HG03442 (cell line): ENCODE measurements around the gene ZBTB44.
"Not testable (repeated sequence)": the region's sequence is repeated elsewhere in the genome, so short reads cannot be mapped to it uniquely, and the experiment has no call there.

Experiments
- ATAC-seq: cut with Tn5 transposase; IDR thresholded peaks from one replicate; pipeline ENCODE4 v1.9.1; 2021; ENCODE audit warnings: mild to moderate bottlenecking, moderate library complexity; ENCODE audit not compliant: unreplicated experiment

ZBTB44 gene

GRCh38 chr11:130314750-130315285, at the start of gene ZBTB44:
TSS of gene ZBTB44 (minus strand) at chr11:130314917. CDS start at chr11:130261873, 53,044 bp downstream.
- ATAC-seq, result peak; percentile 58

DNA sequence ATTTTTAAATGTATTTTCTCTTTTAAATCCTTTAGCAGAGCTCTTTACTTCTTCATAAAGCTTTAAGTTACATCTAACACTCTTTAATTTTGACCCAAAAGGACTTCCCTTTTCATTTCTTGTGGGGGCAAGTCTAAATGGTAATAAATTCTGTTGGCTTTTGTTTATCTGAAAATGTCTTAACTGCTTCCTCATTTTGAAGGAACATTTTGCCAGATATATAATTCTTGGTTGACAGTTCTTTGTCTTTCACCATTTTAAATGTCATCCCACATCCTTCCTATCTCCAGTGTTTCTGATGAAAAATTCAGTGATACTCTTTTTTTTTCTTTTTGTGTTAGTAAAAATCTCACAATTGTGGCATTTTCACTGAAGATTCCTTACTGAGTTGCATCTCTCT, 44.7 kb upstream of the ZBTB44 start:
- ATAC-seq, result no peak

GRCh38 chr11:130358398-130358797, 43.7 kb upstream of the ZBTB44 start:
- ATAC-seq, result no peak

DNA sequence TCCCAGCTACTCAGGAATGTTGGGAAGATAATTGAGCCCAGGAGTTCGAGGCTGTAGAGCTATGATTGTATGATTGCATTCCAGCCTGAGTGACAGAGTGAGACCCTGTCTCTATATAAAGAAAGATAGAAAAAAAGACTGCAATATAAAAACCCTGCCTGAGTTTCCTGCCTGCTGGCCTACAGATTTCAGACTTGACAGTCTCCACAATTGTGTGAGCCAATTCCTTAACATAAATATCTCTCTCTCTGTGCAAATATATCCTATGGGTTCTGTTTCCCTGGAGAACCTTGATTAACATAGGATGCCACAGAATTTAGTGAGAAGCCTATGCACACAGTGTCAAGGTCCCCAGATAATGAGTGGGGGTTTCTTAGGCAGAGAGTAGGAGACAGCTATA, 32.5 kb upstream of the ZBTB44 start:
- no peak for ATAC-seq

GRCh38 chr11:130344841-130345240, 30.1 kb upstream of the ZBTB44 start:
- no peak for ATAC-seq

DNA sequence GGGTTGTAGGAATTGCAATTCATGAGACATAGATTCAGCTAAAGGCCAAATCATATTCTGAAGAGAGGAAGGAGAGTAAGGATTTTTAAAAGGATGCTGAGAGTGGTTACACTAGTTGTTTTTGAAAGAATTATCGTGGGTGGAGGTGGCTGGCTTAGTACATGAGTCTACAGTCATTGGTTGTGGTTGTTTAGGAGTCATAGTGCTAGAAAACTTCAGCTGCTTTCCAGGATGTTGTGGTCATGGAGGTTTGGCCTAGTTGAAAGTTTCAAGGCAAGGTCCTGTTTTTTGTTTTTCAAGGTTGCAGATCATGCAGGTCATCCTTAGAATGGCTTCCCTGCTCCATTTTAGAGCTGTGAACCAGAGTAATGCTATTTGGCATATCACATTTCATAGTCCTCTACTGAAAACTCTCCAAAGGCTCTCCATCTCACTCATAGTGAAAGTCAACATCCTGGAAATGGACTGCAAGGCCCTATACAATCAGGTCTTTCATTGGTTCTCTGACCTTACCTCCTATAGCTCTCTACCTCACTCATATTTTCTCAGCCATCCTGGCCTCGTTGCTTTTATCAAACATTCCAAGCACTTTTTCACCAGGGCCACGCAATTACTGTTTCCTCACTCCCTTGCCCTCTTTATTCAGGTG, 26.1 kb upstream of the ZBTB44 start:
- ATAC-seq, result no peak

GRCh38 chr11:130338667-130339066, 23.9 kb upstream of the ZBTB44 start:
- no peak for ATAC-seq

- no peak for ATAC-seq
These were observed 22.8 kb upstream of the ZBTB44 start for GRCh38 chr11:130337281-130338089.

GRCh38 chr11:130331397-130331796, 16.7 kb upstream of the ZBTB44 start:
- ATAC-seq, result not testable (repeated sequence)

DNA sequence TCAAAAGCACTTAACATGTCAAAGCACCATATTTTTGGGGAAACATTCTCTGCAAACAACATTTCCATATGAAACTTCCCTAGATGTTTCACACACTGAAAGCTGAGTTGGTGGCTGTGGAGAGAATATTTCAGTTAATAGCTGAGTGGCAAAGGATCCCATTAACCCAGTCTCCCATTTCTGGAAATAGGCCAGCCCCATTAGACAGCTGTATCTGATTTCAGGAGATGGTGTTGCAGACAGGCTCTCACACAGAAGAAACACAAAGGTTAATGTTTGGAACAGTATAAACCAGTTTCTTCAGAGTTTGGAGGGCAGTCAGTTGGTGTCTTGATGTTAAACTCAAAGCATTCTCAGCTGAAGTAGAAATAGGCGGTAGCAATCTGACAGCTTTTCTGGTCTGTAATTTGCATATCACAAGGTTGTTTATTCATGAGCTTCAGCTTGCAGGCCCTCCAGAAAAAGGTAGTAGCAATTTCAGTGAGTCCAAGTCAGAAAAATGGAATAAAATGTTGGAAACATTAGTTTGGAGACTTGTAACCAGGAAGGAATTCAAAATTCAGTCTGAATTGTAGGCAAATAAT, 15.5 kb upstream of the ZBTB44 start:
- ATAC-seq, result no peak

- ATAC-seq, result no peak
These were observed 13.7 kb upstream of the ZBTB44 start for GRCh38 chr11:130328420-130328819.

GRCh38 chr11:130327716-130328115, 13.0 kb upstream of the ZBTB44 start:
- ATAC-seq, result no peak

DNA sequence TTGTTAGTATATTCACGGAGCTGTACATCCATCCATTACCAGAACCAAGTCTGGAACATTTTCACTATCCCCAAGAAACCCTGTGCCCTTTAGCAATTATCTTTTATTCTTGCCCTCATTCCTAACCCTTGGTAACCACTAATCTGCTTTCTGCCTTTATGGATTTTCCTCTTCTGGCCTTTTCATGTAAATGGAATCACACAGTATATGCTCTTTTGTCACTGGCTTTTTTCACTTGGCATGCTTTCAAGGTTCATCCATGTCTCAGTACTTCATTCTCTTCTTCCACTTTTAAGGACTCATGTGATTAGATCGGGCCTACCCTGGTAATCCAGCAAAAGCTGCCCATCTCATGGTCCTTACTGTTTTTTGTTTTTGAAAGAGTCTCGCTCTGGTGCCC, 11.0 kb upstream of the ZBTB44 start:
- ATAC-seq, result no peak

GRCh38 chr11:130323452-130324450, 9.0 kb upstream of the ZBTB44 start:
- ATAC-seq, result no peak

- no peak for ATAC-seq
These were observed 7.4 kb upstream of the ZBTB44 start for GRCh38 chr11:130322126-130322525.

DNA sequence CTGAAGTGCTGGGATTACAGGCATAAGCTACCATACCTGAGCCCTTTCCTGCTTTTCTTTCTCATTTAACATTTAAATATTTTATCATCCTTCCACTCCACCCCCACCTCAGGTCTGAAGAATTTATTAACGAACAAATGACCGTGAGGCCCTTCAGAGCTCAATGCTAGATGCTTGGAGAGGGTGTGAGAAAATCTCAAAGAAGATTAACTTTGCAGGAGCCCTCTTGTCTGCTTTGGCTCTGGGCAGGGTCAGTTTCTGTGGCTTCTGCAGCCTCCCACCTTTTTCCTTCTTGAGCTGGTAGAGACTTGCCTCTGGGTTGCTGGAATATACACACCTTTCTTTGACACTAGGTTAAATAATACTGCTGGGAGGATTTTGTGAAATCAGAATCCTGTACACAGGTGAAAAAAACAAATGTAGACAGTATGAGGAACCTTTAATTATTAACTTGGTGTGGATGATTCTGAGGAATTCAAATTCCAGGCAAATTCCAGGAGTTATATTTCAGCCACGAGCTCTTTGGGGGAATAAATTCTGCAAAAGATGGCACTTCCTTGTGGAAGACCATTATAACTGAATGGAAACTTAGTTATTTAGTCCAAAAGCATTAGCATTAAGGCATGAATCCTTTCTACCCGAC, 3.4 kb upstream of the ZBTB44 start:
- ATAC-seq, result no peak

DNA sequence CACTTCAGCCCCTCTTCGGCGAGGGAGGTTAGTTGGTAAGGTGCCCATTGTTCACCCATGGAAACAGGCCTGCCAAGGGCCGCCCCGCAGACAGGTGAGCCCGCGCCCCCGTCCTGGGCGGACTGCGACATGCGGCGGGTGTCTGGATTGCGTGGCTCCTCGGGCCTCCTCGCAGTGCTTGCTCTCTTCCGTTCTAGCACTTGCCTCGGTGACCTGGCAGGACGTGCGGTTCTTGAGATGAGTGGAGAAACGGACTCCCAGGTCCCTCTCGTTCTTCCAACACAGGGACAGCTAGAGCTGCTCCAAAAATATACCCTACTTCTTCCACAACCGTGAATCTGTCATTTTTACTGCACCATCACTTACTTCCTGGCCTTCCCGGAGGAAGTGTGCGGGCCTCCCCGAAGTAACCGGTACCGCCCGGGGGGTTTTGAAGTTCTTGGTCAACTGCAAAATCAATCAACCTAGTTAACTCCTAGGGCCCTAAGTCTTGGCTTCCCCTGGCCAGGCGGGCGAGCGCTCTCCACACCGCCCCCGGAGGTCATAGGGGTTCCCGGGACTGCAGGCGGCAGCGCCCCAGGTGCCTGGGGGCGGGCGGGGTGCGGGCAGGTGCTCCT, 745 bp upstream of the ZBTB44 start:
- ATAC-seq, result peak; percentile 25

DNA sequence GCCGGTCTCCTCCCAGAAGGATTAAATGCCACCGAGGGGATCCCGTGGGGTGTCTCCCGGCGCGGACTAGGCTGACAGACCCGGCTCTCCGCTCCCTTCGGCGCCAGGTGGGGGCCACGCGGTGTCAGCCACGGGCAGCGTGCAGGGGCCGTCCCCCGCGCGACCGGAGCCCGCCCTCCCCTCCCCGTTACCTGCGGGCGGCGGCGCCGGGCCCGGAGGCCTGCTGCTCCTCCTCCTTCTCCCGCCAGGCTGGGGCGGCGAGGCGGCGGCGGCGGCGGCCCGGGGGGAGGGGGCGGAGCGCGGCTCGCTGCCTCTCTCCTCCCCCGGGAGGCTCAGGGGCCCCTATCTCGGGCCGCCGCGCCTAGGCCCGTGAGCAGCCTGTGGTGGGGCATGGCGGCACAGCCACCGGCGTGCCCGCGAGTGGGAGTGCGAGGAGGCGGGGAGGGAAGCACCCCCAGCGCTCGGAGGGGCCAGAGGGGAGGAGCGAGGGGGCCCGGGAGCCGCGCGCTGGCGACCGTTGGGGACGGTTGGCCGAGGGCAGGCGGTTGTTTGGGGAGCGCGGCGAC, 450 bp downstream of the ZBTB44 start:
- peak; percentile 50 for ATAC-seq
